SK-N-MC (cell line): ENCODE measurements around the gene SNRPA.
A peak's percentile ranks its signal among the peaks of the same experiment; 100 is the strongest.
"Not testable (repeated sequence)": the region's sequence is repeated elsewhere in the genome, so short reads cannot be mapped to it uniquely, and the experiment has no call there.

Experiments
- DNase-seq: peaks from one replicate; pipeline ENCODE4 v3.0.0-alpha.2; 2011; ENCODE audit warnings: low read depth, low spot score
- H3K27ac ChIP-seq: fragments of 200-600 bp; sonication (generic); 2 replicates; pipeline ENCODE4 v1.5.1; 2016; ENCODE audit warnings: mixed run types
- H3K36me3 ChIP-seq: fragments of 200-600 bp; sonication (generic); 2 replicates; pipeline ENCODE4 v1.6.1; 2017; ENCODE audit warnings: antibody characterized with exemption, low read length, mixed read lengths; ENCODE audit not compliant: insufficient read depth
- H3K4me3 ChIP-seq: fragments of 200-600 bp; sonication (generic); 2 replicates; pipeline ENCODE4 v1.5.1; 2016
- H3K9ac ChIP-seq: fragments of 200-600 bp; sonication (generic); 2 replicates; pipeline ENCODE4 v1.8.0; 2017; ENCODE audit warnings: mixed run types, mixed read lengths; ENCODE audit not compliant: insufficient read length
- H3K9me3 ChIP-seq: fragments of 200-600 bp; sonication (generic); 2 replicates; pipeline ENCODE4 v1.6.1; 2017; ENCODE audit warnings: low read depth, mild to moderate bottlenecking, antibody characterized with exemption, low read length, moderate library complexity, mixed read lengths
- EZH2 ChIP-seq: fragments of 200-600 bp; sonication (generic); IDR thresholded peaks from one replicate; pipeline ENCODE4 v1.6.1; 2017; ENCODE audit warnings: antibody characterized with exemption
- FOXP2 ChIP-seq: optimal IDR thresholded peaks from 2 replicates; pipeline ENCODE3; 2011; ENCODE audit warnings: mild to moderate bottlenecking, moderate library complexity; ENCODE audit not compliant: insufficient read depth; ENCODE audit errors: extremely low read length, control extremely low read depth
- POLR2AphosphoS5 ChIP-seq: IDR thresholded peaks from 2 replicates; pipeline ENCODE4 v1.6.1; 2012; ENCODE audit warnings: mild to moderate bottlenecking, low read depth, low read length, borderline replicate concordance

SNRPA gene

DNA sequence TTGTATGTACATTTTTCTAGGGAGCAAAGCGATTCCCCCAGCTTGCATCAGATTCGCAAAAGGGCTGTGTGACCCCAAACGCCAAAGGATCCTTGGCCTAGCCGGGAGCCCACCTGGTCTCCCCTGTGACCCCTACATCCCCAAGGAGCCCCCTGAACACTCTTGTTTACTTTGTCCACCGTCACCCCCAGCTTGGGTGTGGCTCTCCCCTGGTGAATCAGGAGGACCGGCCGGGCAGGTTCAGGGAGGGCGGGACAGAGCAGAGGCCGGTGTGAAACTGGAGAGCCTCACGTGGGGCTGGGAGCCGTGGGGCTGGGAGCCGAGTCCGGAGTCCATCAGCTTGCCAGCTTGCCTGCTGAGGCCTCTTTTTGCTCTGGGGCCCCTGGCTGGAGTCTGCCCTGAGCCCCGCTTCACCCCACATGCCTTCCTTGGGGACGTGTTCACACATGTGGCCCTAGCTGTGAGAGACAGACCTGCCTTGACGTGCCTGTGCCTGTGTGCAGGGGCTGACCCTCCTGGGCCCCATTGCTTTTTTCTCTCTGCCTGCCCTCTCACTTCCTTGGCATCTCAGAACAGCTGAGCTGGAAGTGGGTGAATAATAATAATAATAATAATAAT lies 32.1 kb upstream of the SNRPA start:
- Histone ChIP-seq H3K36me3 (no peaks in the 10 kb centered on the region; the same call in 1 of the 2 replicates), H3K27ac (no peak overlapping the region), H3K9me3 (no peaks in the 10 kb centered on the region), H3K9ac (peak overlapping the region; percentile 84), H3K4me3 (peak overlapping the region; percentile 99)
- no peak for DNase-seq
- no peak for TF ChIP-seq FOXP2
- TF ChIP-seq POLR2AphosphoS5, result no peak
- no peak for TF ChIP-seq EZH2

DNA sequence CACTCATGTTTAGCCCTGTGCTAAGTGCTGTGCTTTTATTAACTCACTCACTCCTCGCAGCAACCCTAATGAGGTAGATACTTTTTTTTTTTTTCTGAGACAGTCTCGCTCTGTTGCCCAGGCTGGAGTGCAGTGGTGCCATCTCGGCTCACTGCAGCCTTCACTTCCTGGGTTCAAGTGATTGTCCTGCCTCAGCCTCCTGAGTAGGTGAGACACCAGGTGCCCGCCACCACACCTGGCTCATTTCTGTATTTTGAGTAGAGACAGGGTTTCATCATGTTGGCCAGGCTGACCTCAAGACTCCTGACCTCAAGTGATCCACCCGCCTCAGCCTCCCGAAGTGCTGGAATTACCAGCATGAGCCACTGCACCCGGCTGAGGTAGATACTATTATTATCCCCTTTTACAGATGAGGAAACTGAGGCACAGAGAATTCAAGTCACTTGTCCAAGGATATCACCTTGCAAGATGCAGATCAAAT lies 31.5 kb upstream of the SNRPA start:
- Histone ChIP-seq H3K9ac (peak overlapping the region; percentile 84), H3K36me3 (no peaks in the 10 kb centered on the region; the same call in 1 of the 2 replicates), H3K9me3 (no peaks in the 10 kb centered on the region), H3K27ac (no peak overlapping the region), H3K4me3 (no peak overlapping the region)
- no peak for DNase-seq
- no peak for TF ChIP-seq FOXP2
- TF ChIP-seq EZH2, result no peak
- no peak for TF ChIP-seq POLR2AphosphoS5

DNA sequence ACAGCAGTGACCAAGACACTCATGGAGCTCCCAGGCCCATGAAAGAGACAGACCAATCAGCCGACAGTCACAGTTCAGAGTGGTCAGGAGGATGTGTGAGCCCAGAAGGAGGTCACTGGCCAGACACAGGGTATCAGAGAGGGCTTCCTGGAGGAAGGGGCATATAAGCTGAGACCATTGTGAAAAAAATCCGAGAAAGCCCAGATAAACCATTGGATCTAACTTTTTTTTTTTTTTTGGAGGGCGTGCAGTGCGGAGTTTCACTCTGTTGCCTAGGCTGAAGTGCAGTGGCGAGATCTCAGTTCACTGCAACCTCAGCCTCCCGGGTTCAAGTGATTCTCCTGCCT lies 29.9 kb upstream of the SNRPA start:
- DNase-seq, result no peak
- no peak overlapping the region for H3K4me3 ChIP-seq
- H3K27ac ChIP-seq, result no peak overlapping the region
- H3K9ac ChIP-seq, result no peak overlapping the region
- no peaks in the 10 kb centered on the region for H3K9me3 ChIP-seq
- peaks cover 1% of the 10 kb centered on the region for H3K36me3 ChIP-seq
- no peak for TF ChIP-seq POLR2AphosphoS5
- no peak for TF ChIP-seq FOXP2
- no peak for TF ChIP-seq EZH2

DNA sequence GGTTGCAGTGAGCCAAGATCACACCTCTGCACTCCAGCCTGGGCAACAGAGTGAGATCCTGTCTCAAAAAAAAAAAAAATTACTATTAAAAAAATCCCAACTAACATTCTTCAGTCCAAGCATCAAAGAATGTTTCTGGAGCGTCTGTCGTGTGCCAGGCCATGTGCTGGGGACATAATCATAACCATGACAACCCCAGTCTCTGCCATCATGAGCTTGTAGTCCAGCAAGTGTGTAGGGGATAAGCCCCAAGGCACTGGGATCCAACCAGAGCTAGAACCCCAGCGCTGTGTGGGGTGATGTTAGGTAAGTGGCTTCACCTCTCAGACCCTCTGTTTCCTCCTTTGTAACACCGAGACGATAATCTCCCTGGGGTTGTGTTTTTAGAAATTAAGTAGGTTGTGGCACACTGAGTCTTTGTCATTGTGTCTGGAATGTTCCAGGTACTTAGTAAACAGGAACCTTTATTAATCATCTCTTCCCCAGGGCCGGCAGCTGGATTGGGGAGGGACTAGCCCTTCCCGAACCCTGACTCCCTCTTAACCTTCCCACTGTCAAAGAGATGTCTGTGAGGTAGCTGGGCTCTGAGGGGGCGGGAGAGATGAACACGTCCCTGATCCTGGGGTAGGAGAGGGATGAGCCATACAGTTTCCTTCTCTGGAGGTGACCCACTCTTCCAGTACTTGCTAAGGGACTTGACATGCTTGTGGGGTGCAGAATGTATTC lies 28.9 kb upstream of the SNRPA start:
- no peak overlapping the region for H3K27ac ChIP-seq
- H3K4me3 ChIP-seq, result no peak overlapping the region
- peaks cover 8% of the 10 kb centered on the region for H3K36me3 ChIP-seq
- no peak for DNase-seq
- H3K9me3 ChIP-seq, result no peaks in the 10 kb centered on the region
- TF ChIP-seq POLR2AphosphoS5 (no peak), EZH2 (no peak), FOXP2 (no peak)
- H3K9ac ChIP-seq, result no peak overlapping the region

DNA sequence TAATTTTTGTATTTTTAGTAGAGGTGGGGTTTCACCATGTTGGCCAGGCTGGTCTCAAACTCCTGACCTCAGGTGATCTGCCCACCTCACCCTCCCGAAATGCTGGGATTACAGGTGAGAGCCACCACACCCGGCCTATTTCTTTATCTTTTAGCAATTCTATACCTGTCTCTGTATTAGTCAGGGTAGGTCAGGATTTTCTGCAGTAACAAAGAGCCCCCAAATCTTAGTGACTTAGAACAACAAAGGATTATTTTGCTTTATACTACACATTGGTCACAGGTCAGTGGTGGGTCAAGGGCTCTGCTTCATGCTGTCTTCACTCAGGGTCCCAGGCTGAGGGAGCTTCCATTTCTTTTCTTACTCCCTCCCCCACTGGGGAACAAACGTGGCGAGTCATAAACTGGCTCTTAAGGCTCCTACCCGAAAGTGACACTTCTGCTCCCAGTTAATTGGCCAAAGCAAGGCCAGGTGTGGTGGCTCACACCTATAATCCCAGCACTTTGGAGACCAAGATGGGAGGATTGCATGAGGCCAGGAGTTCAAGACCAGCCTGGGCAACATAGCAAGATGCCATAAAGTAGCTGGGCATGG lies 27.2 kb upstream of the SNRPA start:
- Histone ChIP-seq H3K9ac (no peak overlapping the region), H3K27ac (no peak overlapping the region), H3K4me3 (no peak overlapping the region), H3K36me3 (peaks cover 15% of the 10 kb centered on the region), H3K9me3 (no peaks in the 10 kb centered on the region)
- no peak for TF ChIP-seq FOXP2
- TF ChIP-seq EZH2, result no peak
- no peak for TF ChIP-seq POLR2AphosphoS5
- DNase-seq, result no peak

DNA sequence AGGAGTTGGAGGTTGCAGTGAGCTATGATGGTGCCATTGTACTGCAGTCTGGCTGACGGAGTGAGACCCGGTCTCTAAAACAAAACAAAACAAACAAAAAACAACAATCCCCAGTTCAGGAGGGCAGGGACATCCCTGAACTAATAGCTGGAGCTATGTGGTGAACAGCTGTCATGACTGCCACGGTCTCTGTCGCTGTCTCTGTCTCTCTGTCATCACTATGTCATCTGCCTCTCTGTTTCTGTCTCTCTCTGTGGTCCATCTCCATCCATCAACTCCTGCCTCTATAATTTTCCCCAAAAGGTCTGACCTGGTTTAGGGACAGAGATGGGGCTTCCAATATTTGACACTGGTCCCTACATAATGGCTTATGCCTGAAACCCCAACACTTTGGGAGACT lies 26.7 kb upstream of the SNRPA start:
- no peak for DNase-seq
- Histone ChIP-seq H3K4me3 (no peak overlapping the region), H3K27ac (no peak overlapping the region), H3K9me3 (no peaks in the 10 kb centered on the region), H3K36me3 (peaks cover 15% of the 10 kb centered on the region), H3K9ac (no peak overlapping the region)
- TF ChIP-seq EZH2, result no peak
- no peak for TF ChIP-seq POLR2AphosphoS5
- no peak for TF ChIP-seq FOXP2

DNA sequence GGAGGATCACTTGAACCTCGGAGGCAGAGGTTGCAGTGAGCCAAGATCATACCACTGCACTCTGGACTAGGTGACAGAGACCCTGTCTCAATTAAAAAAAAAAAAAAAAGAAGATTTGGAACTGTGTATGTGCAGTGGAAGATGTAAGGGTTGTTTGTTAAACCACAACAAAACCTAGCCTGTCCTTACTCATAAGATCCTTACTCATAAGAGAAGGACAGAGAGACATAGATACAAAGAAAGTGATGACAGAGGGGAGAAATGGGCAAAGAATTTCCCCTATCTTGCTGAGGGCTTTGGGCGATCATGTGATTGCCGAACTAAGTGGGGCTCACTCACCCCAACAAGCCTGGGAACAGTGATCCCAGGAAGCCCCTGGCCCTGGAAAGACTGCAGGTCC lies 26.1 kb upstream of the SNRPA start:
- H3K36me3 ChIP-seq, result peaks cover 15% of the 10 kb centered on the region
- H3K4me3 ChIP-seq, result no peak overlapping the region
- H3K9ac ChIP-seq, result no peak overlapping the region
- no peak for DNase-seq
- no peaks in the 10 kb centered on the region for H3K9me3 ChIP-seq
- TF ChIP-seq POLR2AphosphoS5, result no peak
- no peak for TF ChIP-seq FOXP2
- TF ChIP-seq EZH2, result no peak
- H3K27ac ChIP-seq, result no peak overlapping the region

DNA sequence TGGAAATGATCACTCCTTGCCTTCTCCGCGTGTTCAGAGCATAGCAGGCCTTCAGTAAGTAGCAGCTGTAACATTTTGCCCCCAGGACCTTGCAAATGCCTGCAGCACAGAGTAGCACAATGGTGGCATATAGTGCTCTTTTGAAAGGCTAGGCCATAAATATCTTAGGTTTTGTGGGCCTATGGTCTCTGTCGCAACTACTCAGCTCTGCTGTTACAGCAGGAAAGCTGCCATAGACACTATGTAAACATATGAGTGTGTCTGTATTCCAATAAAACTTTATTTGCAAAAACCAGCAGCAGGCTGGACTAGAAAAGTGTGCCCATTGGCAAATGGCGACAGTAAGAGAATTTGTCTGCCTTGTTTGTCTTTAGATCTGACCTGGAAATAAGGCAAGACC lies 24.7 kb upstream of the SNRPA start:
- no peaks in the 10 kb centered on the region for H3K9me3 ChIP-seq
- no peak overlapping the region for H3K27ac ChIP-seq
- no peak overlapping the region for H3K4me3 ChIP-seq
- no peak for DNase-seq
- TF ChIP-seq EZH2 (no peak), FOXP2 (no peak), POLR2AphosphoS5 (no peak)
- peaks cover 24% of the 10 kb centered on the region for H3K36me3 ChIP-seq
- H3K9ac ChIP-seq, result no peak overlapping the region

DNA sequence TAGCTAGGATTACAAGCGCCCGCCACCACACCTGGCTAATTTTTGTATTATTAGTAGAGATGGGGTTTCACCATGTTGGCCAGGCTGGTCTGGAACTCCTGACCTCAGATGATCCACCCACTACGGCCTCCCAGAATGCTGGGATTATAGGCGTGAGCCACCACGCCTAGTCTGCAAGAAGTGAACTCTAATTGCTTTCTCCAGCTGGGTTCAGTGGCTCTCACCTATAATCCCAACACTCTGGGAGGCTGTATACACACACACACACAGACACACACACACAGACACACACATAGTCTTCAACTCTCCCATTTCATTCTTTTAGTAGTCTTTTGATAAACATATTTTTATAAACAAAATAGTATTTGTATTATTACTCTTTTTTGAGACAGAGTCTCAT lies 20.9 kb upstream of the SNRPA start:
- peaks cover 35% of the 10 kb centered on the region for H3K36me3 ChIP-seq
- H3K27ac ChIP-seq, result not testable (repeated sequence)

DNA sequence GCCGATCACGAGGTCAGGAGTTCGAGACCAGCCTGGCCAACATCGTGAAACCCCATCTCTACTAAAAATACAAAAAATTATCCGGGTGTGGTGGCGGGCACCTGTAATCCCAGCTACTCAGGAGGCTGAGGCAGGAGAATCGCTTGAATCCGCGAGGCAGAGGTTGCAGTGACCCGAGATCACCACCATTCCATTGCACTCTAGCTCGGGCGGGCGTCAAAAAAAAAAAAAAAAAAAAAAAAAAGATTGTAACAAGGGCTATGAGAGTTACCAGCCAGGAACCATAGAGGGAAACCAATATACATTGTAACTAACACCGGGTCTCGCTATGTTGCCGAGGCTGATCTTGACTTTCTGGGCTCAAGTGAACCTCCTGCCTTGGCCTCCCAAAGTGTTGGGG lies 18.7 kb upstream of the SNRPA start:
- H3K36me3 ChIP-seq, result peaks cover 38% of the 10 kb centered on the region
- not testable (repeated sequence) for DNase-seq

More for the DNA sequence above, 20.9 kb upstream of the SNRPA start:
- H3K9ac ChIP-seq, H3K4me3 ChIP-seq, DNase-seq, H3K9me3 ChIP-seq: not testable (repeated sequence)

More for the DNA sequence above, 18.7 kb upstream of the SNRPA start:
- not testable (repeated sequence) for H3K4me3 ChIP-seq, H3K27ac ChIP-seq, H3K9ac ChIP-seq, H3K9me3 ChIP-seq
